T-helper 2 cell treated with Interferon-gamma antibody and Interleukin-4, amounts not matched to agents 100 ng/mL and 5 ng/mL, for 36 hours (primary cell): ENCODE results near the gene UBAC2. TPM values are rescaled to one million over a fixed set of nuclear protein-coding genes. Genes with fewer than 3 reads are reported as not detected.

Source experiments
- intact Hi-C: fragments of 100-400 bp; cut with micrococcal nuclease; formaldehyde crosslinking; loops from one replicate; pipeline ENCODE4 v1.15.1; 2023
- total RNA-seq: library from RNA; stranded (reverse); gene quantifications from 2 replicates; pipeline ENCODE4 v1.2.3, GENCODE V29; 2022

The UBAC2 gene
- total RNA-seq, 1 donor from 2014 or later: 51.6 TPM

DNA sequence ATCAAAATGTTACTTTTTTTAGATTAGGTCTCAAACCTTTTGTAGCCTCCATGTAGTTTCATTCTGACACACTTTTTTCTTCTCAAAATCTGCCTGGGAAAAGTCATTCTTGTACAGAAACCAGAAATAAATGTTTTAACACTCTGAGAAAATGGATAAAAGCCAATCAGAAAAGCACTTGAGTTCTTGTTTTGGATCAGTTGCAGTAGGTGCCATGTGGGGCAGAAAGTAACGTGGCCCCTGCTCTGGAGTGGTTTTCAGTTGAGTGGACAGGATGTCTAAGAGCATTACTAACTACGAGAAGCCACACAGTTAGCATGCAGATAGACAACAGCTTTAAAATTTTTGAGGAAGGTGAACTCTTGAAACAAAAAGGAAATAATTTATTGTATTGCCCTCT lies 87.4 kb downstream of the UBAC2 start:
- intact Hi-C loops: loop anchor here (2.0 kb wide), 1 partner anchor 35 kb away; no protein-coding TSS in a partner anchor

- intact Hi-C loops: loop anchor here (2.0 kb wide), 1 partner anchor 34 kb away; no protein-coding TSS in a partner anchor
Observed at GRCh38 chr13:99289271-99289670, 88.6 kb downstream of the UBAC2 start.

- intact Hi-C loops: loop anchor here (2.0 kb wide), 2 partner anchors 17 to 33 kb away; partner anchors contain the start of gene GPR183
Observed at GRCh38 chr13:99289674-99290337, 89.2 kb downstream of the UBAC2 start.

GRCh38 chr13:99290894-99291293 lies 90.2 kb downstream of the UBAC2 start:
- intact Hi-C loops: loop anchor here (2.0 kb wide), 1 partner anchor 16 kb away; the partner anchor contains the start of gene GPR183

GRCh38 chr13:99293178-99293577 lies 92.5 kb downstream of the UBAC2 start:
- intact Hi-C loops: no loop called here

DNA sequence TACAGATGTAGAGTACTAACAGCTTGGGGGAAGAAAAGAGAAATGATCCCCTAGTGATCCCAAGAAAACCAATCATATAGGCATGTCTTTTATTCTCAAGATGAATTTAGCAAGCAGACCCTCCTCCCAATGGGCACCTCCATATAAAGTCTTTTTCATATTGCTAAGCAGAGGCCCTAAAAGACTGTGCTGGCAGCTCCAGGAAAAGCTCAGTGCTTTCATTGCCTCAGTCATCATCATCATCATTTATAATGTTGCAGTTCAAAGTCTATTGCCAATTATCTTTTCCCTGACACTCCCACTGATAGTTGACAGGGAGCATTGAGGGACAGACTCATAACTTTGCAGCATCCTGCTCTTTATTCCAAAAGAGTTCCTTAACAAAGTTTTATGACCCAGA lies 93.5 kb downstream of the UBAC2 start:
- intact Hi-C loops: no loop called here

DNA sequence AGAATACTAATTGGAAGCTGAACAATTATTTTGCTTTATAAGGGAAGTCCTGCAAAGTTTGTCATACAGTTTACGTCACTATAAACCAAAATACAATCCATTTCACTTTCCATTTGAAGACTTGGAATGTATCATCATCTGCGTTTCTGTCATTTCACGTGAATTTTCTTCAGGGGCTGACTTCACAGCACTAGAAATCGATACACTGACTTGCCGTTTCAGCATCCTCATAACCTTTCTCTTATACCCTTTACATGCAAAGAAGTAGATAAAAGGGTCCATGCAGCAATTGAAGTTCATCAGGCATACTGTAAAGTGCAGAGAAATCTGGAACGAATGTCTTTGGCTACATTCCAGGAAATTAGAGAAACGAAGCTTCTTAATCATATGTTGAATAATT lies 94.3 kb downstream of the UBAC2 start:
- intact Hi-C loops: loop anchor here (5.0 kb wide), 1 partner anchor 362 kb away; no protein-coding TSS in a partner anchor

DNA sequence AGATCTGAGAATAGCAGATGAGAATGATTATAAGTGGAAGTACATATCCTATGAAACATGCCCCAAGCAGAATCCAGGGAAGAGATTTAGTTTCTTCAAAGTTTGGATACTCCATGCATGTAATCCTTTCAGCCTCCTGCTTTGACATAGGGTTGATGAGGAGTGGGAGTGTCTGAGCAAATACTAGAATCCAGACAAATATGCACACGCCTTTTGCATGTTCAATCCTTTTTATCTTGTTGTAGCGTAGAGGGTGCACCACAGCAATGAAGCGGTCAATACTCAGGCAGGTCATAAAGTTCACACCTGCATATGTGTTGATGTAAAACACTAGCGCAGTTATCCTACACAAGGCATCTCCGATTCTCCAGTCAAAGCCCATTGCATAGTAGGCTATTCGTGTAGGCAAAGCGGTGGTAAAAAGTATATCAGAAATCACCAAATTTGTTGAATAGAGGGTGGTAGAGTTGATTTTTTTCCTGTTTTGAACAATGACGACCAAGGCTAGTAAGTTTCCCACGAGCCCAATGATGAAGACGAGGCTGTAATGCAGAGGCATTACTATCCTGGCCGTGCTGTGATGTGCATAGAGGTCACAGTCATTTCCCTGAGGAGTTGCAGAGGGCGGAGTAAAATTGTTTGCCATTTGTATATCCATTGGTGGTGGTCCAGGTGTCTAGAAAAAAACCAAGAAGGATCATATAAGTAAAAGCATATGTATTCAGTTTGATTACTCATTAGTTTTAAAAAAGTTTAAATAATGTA lies 95.0 kb downstream of the UBAC2 start:
- intact Hi-C loops: loop anchor here (1.0 to 5.0 kb wide), 5 partner anchors 12 to 362 kb away; partner anchors contain the start of gene GPR183

DNA sequence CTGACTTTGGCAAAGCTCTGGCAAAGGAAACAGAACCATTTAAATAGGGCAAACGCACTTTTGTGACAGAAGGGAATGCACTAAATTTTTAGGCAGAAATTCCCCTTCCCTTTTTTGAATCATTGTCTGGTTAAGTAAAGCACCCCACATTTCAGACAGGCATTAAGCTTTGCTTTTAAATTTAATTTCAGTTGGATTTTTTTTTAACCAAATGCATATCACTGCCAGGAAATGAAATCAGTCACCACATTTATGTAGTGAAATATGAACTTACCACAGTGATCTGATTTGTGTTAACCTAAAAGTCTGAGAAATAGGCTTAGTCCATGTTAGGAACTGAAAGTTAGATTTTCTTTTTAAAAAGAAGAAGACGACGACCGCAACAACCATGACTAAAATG lies 95.7 kb downstream of the UBAC2 start:
- intact Hi-C loops: loop anchor here (1.0 to 5.0 kb wide), 5 partner anchors 11 to 361 kb away; partner anchors contain the start of gene GPR183

- intact Hi-C loops: loop anchor here (2.0 to 5.0 kb wide), 3 partner anchors 15 to 360 kb away; no protein-coding TSS in a partner anchor
Observed at GRCh38 chr13:99297331-99297730, 96.7 kb downstream of the UBAC2 start.

GRCh38 chr13:99298056-99298455 lies 97.4 kb downstream of the UBAC2 start:
- intact Hi-C loops: loop anchor here (5.0 kb wide), 1 partner anchor 359 kb away; no protein-coding TSS in a partner anchor

DNA sequence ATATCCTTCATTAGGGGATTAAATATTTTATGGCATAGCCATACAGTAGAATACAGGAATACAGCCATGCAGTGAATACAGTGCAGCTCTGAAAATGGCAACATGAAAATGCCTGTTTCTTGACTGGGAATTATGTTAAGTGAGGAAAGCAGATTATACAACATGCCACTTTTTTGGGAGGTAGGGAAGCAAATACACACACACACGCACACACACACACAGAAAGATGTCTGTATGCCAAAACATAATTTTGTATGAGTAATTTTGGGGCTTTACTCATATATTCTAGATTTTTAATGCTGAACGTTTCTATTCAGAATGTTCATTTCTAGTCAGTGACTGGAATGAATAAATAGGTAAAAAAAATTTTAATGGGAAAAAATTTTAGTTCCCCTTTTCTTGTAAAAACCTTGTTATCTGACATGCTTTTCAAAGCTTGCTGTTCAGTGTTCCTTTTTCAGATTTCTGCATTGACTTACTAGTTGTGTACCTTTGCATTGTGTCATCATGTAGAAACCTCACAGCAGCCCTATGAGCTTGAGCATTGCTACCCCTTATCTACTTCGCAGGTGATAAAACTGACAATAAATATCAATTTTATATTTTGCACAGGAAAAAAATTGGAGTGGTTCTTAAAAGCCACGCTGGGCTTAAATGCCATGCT lies 98.7 kb downstream of the UBAC2 start:
- intact Hi-C loops: loop anchor here (5.0 kb wide), 1 partner anchor 358 kb away; no protein-coding TSS in a partner anchor

- intact Hi-C loops: loop anchor here (5.0 to 10.0 kb wide), 2 partner anchors 135 to 357 kb away; no protein-coding TSS in a partner anchor
Observed at GRCh38 chr13:99299920-99300341, 99.3 kb downstream of the UBAC2 start.

GRCh38 chr13:99301056-99301838 lies 100.6 kb downstream of the UBAC2 start:
- intact Hi-C loops: loop anchor here (10.0 kb wide), 1 partner anchor 134 kb away; no protein-coding TSS in a partner anchor

DNA sequence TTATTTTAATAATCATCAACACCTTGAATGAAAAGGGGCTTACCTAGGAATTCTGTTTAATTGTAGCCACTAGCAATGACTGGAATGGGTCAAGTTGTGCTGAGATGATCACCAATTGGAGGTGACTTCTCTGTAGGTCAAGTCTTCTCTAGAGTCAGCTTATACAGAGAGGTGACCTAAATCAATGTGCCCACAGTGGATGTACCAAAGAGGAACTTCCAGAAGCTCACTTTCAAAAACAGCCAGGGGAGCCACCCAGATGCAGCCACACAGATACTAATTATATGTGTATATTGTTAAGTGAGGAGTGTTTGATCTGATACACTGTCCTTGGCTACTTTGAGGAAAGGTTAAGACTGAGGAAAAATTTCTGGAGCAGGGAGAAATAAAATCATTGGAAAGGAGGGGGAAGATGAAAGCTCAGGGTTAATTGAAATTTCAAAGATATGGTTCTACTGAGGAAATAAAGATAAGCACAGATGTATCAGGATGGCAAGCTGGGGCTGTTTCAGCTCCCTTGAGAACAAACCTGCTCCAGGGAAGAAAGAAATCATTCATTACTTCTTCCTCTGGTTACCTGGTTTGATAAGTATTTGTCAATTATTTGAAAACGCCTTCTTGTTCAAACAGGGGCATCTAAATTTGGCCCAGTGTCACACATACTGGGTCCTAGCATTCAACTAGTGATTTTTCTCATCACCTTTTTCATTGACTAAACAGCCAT lies 101.4 kb downstream of the UBAC2 start:
- intact Hi-C loops: loop anchor here (10.0 kb wide), 1 partner anchor 133 kb away; no protein-coding TSS in a partner anchor

- intact Hi-C loops: loop anchor here (10.0 kb wide), 1 partner anchor 132 kb away; no protein-coding TSS in a partner anchor
Observed at GRCh38 chr13:99302637-99303505, 102.2 kb downstream of the UBAC2 start.

GRCh38 chr13:99303863-99304521 lies 103.3 kb downstream of the UBAC2 start:
- intact Hi-C loops: loop anchor here (10.0 kb wide), 1 partner anchor 131 kb away; no protein-coding TSS in a partner anchor

DNA sequence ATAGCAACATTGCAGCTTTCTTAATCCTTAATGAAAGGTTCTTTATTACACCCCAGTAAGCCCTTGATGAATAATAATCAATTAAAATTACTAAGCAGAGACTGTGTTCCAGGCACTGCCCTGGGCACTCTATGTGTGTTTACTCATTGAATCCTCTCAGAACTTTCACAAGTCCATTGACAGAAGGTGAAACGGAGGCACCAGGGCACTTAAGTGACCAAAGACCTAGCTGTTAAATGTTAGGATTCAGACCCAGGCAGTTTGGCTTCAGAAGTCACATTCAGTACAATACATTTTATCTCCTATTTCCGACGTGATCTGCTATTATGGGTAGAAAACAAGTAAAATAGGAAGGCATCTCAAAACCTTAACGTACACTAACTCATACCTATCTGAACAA lies 103.9 kb downstream of the UBAC2 start:
- intact Hi-C loops: loop anchor here (10.0 kb wide), 1 partner anchor 130 kb away; no protein-coding TSS in a partner anchor
